Measurements from ENCODE around the gene SORBS2.

- TF ChIP-seq, protein P1, sequence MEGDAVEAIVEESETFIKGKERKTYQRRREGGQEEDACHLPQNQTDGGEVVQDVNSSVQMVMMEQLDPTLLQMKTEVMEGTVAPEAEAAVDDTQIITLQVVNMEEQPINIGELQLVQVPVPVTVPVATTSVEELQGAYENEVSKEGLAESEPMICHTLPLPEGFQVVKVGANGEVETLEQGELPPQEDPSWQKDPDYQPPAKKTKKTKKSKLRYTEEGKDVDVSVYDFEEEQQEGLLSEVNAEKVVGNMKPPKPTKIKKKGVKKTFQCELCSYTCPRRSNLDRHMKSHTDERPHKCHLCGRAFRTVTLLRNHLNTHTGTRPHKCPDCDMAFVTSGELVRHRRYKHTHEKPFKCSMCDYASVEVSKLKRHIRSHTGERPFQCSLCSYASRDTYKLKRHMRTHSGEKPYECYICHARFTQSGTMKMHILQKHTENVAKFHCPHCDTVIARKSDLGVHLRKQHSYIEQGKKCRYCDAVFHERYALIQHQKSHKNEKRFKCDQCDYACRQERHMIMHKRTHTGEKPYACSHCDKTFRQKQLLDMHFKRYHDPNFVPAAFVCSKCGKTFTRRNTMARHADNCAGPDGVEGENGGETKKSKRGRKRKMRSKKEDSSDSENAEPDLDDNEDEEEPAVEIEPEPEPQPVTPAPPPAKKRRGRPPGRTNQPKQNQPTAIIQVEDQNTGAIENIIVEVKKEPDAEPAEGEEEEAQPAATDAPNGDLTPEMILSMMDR (IDR thresholded peaks at IDR 0.05) = no peak
- TF ChIP-seq POLR2A (IDR thresholded peaks at IDR 0.05) (no peak), POLR2AphosphoS5 (IDR thresholded peaks at IDR 0.05) (no peak)
Measured at GRCh38 chr4:185734930-185735329, 77.1 kb downstream of the SORBS2 start.

All from transverse colon (tissue), 4 donors.